ENCODE results near the gene HMGCL.

- TF ChIP-seq CTCF (IDR thresholded peaks at IDR 0.05) (no peak), POLR2A (IDR thresholded peaks at IDR 0.05) (peak; percentile 71 to 91)
Observed at GRCh38 chr1:23825076-23825761, at the start of gene HMGCL.
